H9 (cell line): ENCODE data around the gene DENND5A. TPM values are rescaled to one million over a fixed set of nuclear protein-coding genes. Genes with fewer than 3 reads are reported as not detected.

Experiments
- DNase-seq: peaks from one replicate; pipeline ENCODE4 v3.0.0-alpha.2; 2017
- H2AFZ ChIP-seq: one replicate; pipeline ENCODE4 v1.6.1; 2013; ENCODE audit warnings: mild to moderate bottlenecking, low read length, control low read depth, moderate library complexity
- H2AK5ac ChIP-seq: 2 replicates; pipeline ENCODE4 v1.6.1; 2013; ENCODE audit warnings: low read length, control low read depth, mixed read lengths; ENCODE audit not compliant: insufficient read length
- H2BK120ac ChIP-seq: one replicate; pipeline ENCODE4 v1.6.1; 2013; ENCODE audit warnings: low read depth, mild to moderate bottlenecking, low read length, control low read depth, inconsistent platforms; ENCODE audit not compliant: poor library complexity, severe bottlenecking
- H2BK12ac ChIP-seq: 2 replicates; pipeline ENCODE4 v1.6.1; 2013; ENCODE audit warnings: low read length, control low read depth, mixed read lengths, low read depth; ENCODE audit not compliant: insufficient read length
- H2BK15ac ChIP-seq: 2 replicates; pipeline ENCODE4 v1.6.1; 2013; ENCODE audit warnings: low read depth, low read length, control low read depth
- H2BK20ac ChIP-seq: one replicate; pipeline ENCODE4 v1.6.1; 2013; ENCODE audit warnings: low read depth, mild to moderate bottlenecking, low read length, control low read depth, inconsistent platforms; ENCODE audit not compliant: poor library complexity, severe bottlenecking
- H2BK5ac ChIP-seq: 2 replicates; pipeline ENCODE4 v1.6.1; 2013; ENCODE audit warnings: low read length, control low read depth, mixed read lengths; ENCODE audit not compliant: insufficient read length
- H3K14ac ChIP-seq: 2 replicates; pipeline ENCODE4 v1.6.1; 2013; ENCODE audit warnings: low read length, control low read depth; ENCODE audit not compliant: insufficient read depth
- H3K18ac ChIP-seq: 2 replicates; pipeline ENCODE4 v1.6.1; 2013; ENCODE audit warnings: low read depth, mild to moderate bottlenecking, mixed read lengths, low read length, control low read depth; ENCODE audit not compliant: insufficient read length
- H3K23ac ChIP-seq: 2 replicates; pipeline ENCODE4 v1.6.1; 2013; ENCODE audit warnings: low read length, control low read depth, mixed read lengths, low read depth; ENCODE audit not compliant: insufficient read length
- H3K23me2 ChIP-seq: 2 replicates; pipeline ENCODE4 v1.6.1; 2013; ENCODE audit warnings: low read depth, mild to moderate bottlenecking, mixed read lengths, low read length, control low read depth; ENCODE audit not compliant: insufficient read length, poor library complexity, severe bottlenecking
- H3K27ac ChIP-seq: 2 replicates; pipeline ENCODE4 v1.5.1; 2013; ENCODE audit warnings: low read length, control low read depth, mixed read lengths, low read depth; ENCODE audit not compliant: insufficient read length
- H3K27me3 ChIP-seq: 2 replicates; pipeline ENCODE4 v1.6.1; 2013; ENCODE audit warnings: low read length, control low read depth, inconsistent platforms; ENCODE audit not compliant: insufficient read depth
- H3K4ac ChIP-seq: 2 replicates; pipeline ENCODE4 v1.6.1; 2013; ENCODE audit warnings: low read depth, mild to moderate bottlenecking, control low read depth, inconsistent platforms, low read length, moderate library complexity
- H3K4me1 ChIP-seq: 2 replicates; pipeline ENCODE4 v1.6.1; 2013; ENCODE audit warnings: low read length, control low read depth, inconsistent platforms; ENCODE audit not compliant: insufficient read depth
- H3K4me2 ChIP-seq: 2 replicates; pipeline ENCODE4 v1.6.1; 2013; ENCODE audit warnings: low read length, control low read depth, mixed read lengths; ENCODE audit not compliant: insufficient read length, insufficient read depth
- H3K56ac ChIP-seq: 2 replicates; pipeline ENCODE4 v1.6.1; 2013; ENCODE audit warnings: low read depth, mild to moderate bottlenecking, mixed read lengths, low read length, control low read depth; ENCODE audit not compliant: insufficient read length
- H3K79me1 ChIP-seq: 2 replicates; pipeline ENCODE4 v1.6.1; 2013; ENCODE audit warnings: low read depth, mild to moderate bottlenecking, moderate library complexity, low read length, control low read depth, inconsistent platforms; ENCODE audit not compliant: insufficient read depth, poor library complexity, severe bottlenecking
- H3K79me2 ChIP-seq: 2 replicates; pipeline ENCODE4 v1.6.1; 2013; ENCODE audit warnings: low read length, control low read depth, inconsistent platforms; ENCODE audit not compliant: insufficient read depth
- H3K9ac ChIP-seq: 2 replicates; pipeline ENCODE4 v1.6.1; 2013; ENCODE audit warnings: low read length, control low read depth, mixed read lengths; ENCODE audit not compliant: insufficient read length; ENCODE audit errors: extremely low read depth
- H3K9me3 ChIP-seq: one replicate; pipeline ENCODE4 v1.6.1; 2013; ENCODE audit warnings: low read depth, low read length, inconsistent platforms; ENCODE audit not compliant: control insufficient read depth
- H3T11ph ChIP-seq: one replicate; pipeline ENCODE4 v1.6.1; 2013; ENCODE audit warnings: mild to moderate bottlenecking, low read length, control low read depth, inconsistent platforms
- H4K20me1 ChIP-seq: one replicate; pipeline ENCODE4 v1.6.1; 2013; ENCODE audit not compliant: control insufficient read depth, insufficient read length, insufficient read depth
- H4K5ac ChIP-seq: 2 replicates; pipeline ENCODE4 v1.6.1; 2013; ENCODE audit warnings: low read depth, mild to moderate bottlenecking, mixed read lengths, low read length, control low read depth; ENCODE audit not compliant: insufficient read length
- H4K8ac ChIP-seq: replicated peaks from 2 replicates; pipeline ENCODE4 v1.6.1; 2013; ENCODE audit warnings: low read length, control low read depth, mixed read lengths, low read depth; ENCODE audit not compliant: insufficient read length
- H4K91ac ChIP-seq: 2 replicates; pipeline ENCODE4 v1.6.1; 2013; ENCODE audit warnings: low read depth, mild to moderate bottlenecking, moderate library complexity, mixed read lengths, low read length, control low read depth; ENCODE audit not compliant: insufficient read length
- H3K27ac Mint-ChIP-seq, 3 experiments: 2 replicates in 2 of 3; 3 replicates in 1 of 3; pipeline ENCODE4 v1.8.0; 2020 to 2021; ENCODE audit warnings: mixed read lengths in 3 of 3, mild to moderate bottlenecking in 1 of 3, moderate library complexity in 1 of 3
- H3K27me3 Mint-ChIP-seq: 2 replicates; pipeline ENCODE4 v1.8.0; 2021; ENCODE audit warnings: low read depth, mild to moderate bottlenecking, moderate library complexity, mixed read lengths
- H3K36me3 Mint-ChIP-seq, 3 experiments: 2 replicates in 2 of 3; 3 replicates in 1 of 3; pipeline ENCODE4 v1.8.0; 2020 to 2021; ENCODE audit warnings: low read depth in 3 of 3, mixed read lengths in 3 of 3; ENCODE audit not compliant: insufficient read depth in 1 of 3
- H3K4me1 Mint-ChIP-seq, 2 experiments: 2 replicates each; pipeline ENCODE4 v1.8.0; 2020; ENCODE audit warnings: mixed read lengths in 2 of 2
- H3K4me3 Mint-ChIP-seq, 2 experiments: 2 replicates in 1 of 2; 3 replicates in 1 of 2; pipeline ENCODE4 v1.8.0; 2020 to 2021; ENCODE audit warnings: mild to moderate bottlenecking in 2 of 2, mixed read lengths in 2 of 2, moderate library complexity in 1 of 2
- H3K9me3 Mint-ChIP-seq, 2 experiments: 2 replicates in 1 of 2; 3 replicates in 1 of 2; pipeline ENCODE4 v1.8.0; 2020; ENCODE audit warnings: mild to moderate bottlenecking in 2 of 2, mixed read lengths in 2 of 2, moderate library complexity in 1 of 2
- CTCF ChIP-seq: fragments of 200-600 bp; sonication (generic); conservative IDR thresholded peaks from 3 replicates; pipeline ENCODE4 v1.8.0; 2021; ENCODE audit warnings: antibody characterized with exemption, mild to moderate bottlenecking
- whole genome bisulfite sequencing: extraction: QIAGEN DNeasy Blood & Tissue Kit; methylation state at CpG from one replicate; pipeline ENCODE4 v1.1.7; 2013; ENCODE audit warnings: missing lambda C conversion rate, low lambda C conversion rate, mixed read lengths; ENCODE audit not compliant: insufficient read length; ENCODE audit errors: extremely low coverage; 5-methylcytosine and 5-hydroxymethylcytosine counted together
- total RNA-seq: library from RNA; stranded (reverse); gene quantifications from 2 replicates; pipeline ENCODE4 v1.2.1, GENCODE V29; 2021

DENND5A gene
- total RNA-seq, 1 experiment from 2014 or later, result 59.6 TPM

GRCh38 chr11:9118277-9118676 lies 146.9 kb downstream of the DENND5A start:
- Mint-ChIP-seq H3K36me3 (peaks cover 2 to 17% (median 5%) of the 10 kb centered on the region in 3 experiments; a peak in 5 of 7 replicates), H3K4me3 (no peak overlapping the region), H3K9me3 (peaks cover 2 to 8% of the 10 kb centered on the region in 2 experiments; a peak in 4 of 5 replicates), H3K4me1 (peaks cover 27 to 28% of the 10 kb centered on the region in 2 experiments), H3K27me3 (no peaks in the 10 kb centered on the region), H3K27ac (no peak overlapping the region)
- Histone ChIP-seq H2AK5ac (no peak overlapping the region), H3K79me2 (no peaks in the 10 kb centered on the region), H2AFZ (no peak overlapping the region), H3K4me1 (peaks cover 11% of the 10 kb centered on the region; the same call in 1 of the 2 replicates), H4K8ac (no peak overlapping the region), H3K23me2 (no peaks in the 10 kb centered on the region), H3K18ac (no peak overlapping the region), H3K27ac (no peak overlapping the region), H2BK12ac (no peak overlapping the region), H3T11ph (no peak overlapping the region), H3K9ac (no peak overlapping the region), H3K14ac (no peak overlapping the region), H2BK5ac (no peak overlapping the region), H3K27me3 (no peaks in the 10 kb centered on the region), H2BK15ac (no peak overlapping the region), H3K4ac (no peak overlapping the region), H2BK120ac (no peak overlapping the region), H3K56ac (no peak overlapping the region), H2BK20ac (no peak overlapping the region), H3K4me2 (no peak overlapping the region), H4K91ac (no peak overlapping the region), H3K79me1 (no peaks in the 10 kb centered on the region), H3K9me3 (peaks cover 7% of the 10 kb centered on the region), H3K23ac (no peak overlapping the region), H4K5ac (no peak overlapping the region), H4K20me1 (no peaks in the 10 kb centered on the region)
- TF ChIP-seq CTCF, result no peak
- DNase-seq, result no peak
- no CpG with 5 or more reads among the region's 2 CpGs for WGBS
